EH (cell line): ENCODE measurements around the gene MYRF.

Experiments used
- DNase-seq: peaks from one replicate; pipeline ENCODE4 v3.0.0-alpha.2; 2015; ENCODE audit warnings: low read depth

MYRF gene

DNA sequence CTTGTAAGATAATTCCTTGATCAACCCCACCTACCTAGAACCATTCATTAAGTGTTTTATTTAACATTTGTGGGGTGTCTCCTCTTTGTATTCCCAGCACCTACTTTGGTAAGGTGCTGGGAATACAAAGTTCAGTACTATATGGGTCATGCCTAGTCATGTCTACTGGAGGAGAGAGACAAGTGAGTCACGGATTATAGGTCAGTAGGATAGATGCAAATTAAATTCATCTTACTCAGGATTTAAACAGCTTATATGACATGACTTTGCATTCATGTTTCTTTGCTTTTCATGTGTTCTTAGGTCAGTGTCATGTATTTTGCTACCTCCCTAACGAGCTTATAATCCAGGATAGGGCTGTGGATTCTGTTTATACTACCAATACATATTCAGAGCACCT is 67.7 kb downstream of the MYRF start:
- DNase-seq: peak; percentile 62

DNA sequence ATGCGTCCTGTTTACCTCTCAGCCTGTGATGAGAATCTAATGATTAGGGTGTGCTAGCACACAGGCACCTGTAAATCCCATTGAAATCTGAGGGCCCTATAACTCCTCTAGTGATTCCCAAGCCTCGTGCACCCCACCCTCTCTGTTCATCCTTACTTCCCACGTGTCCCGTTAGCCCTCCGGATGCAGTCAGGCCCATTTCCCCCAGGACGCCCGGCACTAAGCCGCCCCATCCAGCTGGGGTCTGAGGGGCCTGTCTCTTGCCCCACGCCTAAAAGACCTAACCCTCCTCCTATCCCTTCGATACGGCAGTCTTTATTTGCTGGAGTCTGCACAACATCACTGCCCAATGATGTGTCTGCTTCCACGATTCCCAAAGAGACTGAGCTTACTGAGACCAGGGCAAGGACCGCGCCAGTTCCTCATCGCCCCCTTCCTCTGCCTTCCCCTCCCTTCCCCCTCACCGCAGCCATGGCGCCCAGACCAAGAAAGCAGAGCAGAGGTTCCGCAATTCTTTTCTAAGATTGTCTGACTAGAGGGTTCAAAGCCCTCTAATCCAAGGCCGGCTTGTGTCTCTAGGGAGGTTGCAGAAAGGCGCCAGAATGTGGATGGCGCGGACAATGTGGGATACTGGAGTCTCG is 74.6 kb downstream of the MYRF start:
- DNase-seq: no peak

DNA sequence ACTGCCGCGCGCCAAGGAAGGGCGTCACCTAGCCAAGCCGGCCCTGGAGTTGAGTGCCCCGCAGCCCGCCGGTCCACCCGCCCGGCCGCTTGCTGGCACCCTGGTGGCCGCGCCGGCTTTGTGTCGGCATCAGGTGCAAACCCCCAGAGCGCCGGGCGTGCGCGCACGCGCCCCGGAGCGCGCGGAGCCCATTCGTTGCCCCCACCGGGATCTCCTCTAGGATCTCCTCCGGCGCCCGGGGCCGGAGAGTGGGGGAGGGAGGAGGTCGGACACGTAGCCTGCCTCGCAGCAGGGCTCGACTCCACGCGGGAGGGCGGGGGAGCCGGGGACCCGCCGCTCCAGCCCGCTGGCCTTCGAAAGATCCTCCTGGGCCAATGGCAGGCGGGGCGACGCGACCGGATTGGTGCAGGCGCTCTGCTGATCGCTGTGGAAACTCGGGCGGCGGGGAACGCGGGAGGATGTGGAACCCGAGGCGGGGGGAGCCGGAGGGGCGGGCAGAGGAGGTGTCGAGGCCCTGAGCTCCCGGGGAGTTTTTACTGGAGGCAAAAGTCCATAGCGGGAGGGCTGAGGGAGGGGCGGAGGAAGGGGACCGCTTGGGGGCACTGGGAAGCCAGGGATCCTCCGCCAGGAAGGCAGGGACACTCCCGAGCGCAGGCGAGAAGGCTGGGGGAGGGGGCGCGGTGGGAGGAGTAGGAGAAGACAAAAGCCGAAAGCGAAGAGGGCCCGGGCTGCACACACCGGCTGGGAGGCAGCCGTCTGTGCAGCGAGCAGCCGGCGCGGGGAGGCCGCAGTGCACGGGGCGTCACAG is 75.3 kb downstream of the MYRF start, which contains the start of gene FADS2:
Gene FADS2, plus strand, starts transcription at position 730 of the 808 bp plus-strand sequence. CDS start 91 bp downstream, outside the sequence.
- DNase-seq: peak; percentile 98

DNA sequence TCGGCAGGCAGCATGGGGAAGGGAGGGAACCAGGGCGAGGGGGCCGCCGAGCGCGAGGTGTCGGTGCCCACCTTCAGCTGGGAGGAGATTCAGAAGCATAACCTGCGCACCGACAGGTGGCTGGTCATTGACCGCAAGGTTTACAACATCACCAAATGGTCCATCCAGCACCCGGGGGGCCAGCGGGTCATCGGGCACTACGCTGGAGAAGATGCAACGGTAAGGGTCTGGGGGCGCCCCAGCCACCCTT is 75.9 kb downstream of the MYRF start:
- DNase-seq: no peak

DNA sequence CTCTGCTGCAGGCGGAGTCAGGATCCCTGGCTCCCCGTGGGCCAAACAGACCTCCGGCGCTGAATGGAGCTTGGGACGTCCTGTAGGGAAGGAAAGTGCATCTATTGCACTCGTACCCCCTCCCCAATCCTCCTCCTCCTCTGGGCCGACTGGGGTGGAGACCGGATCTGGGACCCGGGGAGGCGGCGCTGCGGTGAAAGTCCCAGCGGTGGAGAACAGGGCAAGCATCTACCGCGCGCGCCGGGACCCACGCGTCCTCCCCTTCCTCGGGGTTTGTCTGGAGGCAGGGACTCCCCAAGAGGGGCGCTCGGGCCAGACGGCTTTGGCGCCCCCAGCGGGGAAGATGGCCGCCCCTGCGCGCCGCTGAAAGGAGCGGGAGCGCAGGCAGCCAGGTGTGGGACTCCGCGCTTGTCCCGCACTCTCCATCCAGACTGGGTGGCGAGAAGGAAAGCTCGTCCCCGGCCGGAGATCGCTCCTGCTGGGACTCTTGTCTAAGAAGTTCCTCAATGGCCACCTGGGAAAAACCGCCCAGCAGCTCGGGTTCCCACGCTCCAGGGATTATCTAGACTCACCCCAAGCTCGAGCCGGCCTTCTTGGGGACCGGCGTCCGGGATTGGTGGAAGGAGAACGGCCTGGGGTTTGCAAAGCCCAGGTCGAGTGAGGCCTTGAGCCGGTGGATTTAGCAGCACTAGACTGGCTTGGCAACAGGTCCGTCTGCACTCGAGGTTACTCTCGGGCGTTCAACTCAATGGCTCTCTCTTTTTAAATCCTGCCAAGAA is 76.4 kb downstream of the MYRF start:
- peak; percentile 35 for DNase-seq

DNA sequence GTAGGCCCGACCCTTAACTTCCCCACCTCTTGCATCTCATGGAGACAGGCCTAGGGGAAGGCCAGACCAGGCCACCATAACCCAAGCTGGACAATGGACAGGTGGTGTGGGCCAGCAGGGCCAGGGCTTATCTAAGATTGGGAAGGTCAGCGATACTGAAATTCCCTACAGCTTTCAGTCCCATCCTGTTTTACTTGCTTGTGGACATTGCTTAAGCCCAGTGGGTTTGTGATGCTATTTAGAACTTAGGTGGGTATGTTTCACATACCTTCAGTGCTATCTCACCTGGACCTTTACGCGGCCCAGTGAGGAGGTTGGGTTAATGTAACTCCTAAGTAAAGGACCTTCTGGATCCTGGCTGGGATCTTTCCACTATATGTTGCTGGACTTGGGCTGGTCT is 77.4 kb downstream of the MYRF start:
- no peak for DNase-seq

DNA sequence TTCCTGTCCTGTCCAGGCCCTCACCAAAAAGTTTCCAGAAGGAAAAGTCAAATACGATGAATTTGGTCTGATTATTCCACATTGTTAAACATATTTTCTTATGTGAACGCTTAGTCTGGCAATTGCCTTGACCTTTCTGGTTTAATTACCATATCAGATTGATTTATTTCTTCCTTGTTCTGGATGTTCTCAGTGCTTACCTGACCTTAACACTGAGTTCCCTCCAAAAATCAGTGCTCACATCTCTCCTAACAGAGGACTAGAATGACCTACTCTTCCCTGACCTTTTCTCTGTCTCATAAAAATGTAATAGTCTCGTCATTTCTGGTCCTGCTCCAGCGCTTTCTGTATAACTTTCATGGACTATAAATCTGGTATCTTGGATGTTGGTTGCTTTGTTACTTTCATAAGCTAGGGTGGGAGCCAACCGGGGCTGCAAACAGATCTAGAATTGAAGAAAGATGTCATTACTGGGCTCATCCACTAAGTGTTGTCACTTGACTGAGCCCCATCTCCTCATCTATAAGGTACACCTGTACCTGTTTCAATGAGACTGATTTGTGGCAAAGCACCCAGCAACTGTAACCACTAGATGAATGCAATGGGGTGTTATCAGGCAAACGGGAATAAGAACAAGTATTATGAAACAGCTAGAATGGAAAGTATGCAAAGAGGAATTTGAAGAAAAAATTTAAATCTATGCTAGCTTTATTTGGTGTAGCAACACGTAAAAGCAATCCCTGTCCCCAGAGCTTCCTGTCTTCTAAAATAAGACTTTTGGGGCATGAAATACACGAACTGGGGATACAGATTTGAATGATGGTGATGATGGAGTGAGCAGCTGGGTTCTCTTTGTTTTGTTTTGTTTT is 78.0 kb downstream of the MYRF start:
- peak; percentile 72 for DNase-seq

DNA sequence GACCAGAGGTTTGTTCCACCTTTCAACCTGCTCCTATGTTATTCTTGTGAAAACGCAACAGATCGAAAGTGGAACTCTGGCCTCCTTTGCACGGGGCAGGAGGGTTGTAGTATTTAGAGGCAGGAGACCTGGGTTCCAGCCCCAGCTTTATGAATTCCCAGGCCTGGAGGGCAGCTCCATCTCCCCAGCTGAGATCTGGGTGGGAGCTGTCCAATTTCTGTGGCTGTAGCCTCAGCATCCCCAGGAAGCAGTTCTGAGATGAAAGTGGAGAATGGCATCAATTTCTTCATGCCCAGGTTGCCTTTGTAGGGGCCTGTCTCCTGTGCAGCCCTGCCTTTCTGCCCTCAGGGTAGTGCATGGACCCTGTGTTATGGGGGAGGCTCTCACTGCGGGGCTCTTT is 79.8 kb downstream of the MYRF start:
- DNase-seq: no peak

DNA sequence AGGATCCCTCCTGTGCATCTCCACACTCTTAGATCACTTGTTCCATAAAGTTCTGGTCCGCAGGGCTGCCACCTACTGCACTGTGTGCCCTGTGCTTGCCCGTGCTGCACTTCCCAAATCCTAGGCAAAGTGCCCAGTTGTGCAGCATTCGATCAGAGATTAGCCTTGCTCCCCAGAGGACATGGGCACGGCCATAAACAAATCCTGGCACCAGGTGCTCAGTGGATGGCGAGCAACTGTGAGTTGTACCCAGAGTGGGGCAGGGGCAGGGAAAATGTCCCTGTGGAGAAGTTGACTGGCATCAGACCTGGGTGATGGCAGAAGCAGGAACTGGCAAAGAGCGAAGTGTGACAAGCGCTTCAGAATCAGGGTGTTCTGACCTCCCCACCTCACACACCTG is 80.3 kb downstream of the MYRF start:
- DNase-seq: no peak

DNA sequence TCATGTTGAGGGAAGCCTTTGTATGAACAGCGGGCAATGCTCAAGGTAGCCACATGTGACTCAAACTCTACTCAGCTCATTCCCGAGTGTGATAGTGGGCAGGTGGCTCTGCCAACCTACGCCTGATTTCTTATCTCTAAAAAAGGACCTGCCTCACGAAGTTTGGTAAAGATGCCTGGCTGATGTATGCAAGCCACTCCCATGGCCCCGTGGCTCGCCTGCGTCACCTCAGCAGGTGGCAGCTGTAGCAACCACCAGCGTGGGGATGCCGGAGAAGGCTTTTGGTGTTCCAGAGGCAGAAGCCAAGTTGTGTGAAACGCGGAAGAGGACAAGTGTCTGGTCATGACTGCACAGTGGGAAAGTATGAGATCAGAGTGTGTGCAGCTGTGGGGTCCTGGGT is 81.0 kb downstream of the MYRF start:
- DNase-seq: no peak

DNA sequence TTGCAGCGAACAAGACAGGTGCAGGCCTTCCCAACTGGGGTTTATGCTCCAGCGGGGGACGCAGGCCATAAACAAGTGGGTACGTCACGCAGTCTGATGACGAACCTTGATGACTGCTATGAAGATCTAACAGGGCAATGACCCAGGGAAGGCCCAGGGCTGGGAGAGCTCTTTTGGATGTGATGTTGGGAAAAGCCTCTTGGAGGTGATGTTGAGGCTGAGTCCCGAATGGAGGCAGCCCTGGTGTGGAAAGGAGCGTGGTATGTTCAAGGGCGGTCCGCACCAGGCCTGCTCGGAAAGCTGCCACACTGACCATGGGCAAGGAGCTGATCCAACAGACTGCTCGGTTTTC is 81.5 kb downstream of the MYRF start:
- no peak for DNase-seq

DNA sequence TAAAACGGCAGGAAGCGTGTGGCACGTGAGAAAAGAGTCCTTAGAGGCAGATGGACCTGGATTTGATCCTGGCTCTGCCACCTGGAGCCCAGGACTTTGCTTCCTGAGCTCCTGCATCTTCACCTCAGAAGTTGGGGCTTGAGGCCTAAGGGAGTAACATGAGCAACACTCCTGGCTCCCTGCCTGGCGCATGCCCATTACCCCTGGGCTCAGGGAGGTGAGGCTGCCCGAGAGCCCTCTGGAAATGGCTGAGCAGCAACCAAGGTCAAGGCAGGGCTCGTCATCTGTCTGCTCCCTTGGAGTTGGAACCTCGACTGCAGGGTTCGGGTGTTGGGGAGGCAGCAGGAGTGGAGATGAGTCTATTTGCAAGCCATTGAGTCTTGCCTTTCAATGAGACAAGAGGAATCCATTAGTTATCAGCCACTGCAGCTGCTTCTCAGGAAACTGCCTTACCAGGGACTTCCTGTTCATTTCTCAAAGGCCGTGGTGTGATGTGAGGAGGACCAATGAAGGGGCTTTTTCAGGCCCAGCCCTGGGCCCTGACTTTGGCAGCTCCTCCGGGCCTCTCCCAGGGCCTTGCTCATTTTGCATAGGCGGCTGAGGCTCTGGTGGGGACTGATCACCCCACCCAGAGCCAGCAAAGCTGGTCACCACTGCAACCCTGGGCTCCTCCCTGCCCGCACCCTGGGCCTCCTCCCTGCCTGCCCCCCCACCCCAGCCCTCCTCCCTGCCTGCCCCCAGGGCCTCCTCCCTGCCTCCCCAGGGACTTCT is 82.0 kb downstream of the MYRF start:
- peak; percentile 73 for DNase-seq

DNA sequence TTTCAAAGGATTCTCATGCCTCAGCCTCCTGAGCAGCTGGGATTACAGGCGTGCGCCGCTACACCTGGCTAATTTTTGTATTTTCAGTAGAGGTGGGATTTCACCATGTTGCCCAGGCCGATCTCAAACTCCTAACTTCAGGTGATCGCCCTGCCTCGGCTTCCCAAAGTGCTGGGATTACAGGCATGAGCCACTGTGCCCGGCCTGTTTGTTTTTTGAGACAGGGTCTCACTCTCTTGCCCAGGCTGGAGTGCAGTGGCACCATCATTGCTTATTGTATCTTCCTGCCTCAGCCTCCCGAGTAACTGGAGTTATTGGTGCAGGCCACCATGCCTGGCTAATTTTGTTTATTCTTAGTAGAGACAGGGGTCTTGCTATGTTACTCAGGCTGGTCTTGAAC is 83.8 kb downstream of the MYRF start:
- no peak for DNase-seq

DNA sequence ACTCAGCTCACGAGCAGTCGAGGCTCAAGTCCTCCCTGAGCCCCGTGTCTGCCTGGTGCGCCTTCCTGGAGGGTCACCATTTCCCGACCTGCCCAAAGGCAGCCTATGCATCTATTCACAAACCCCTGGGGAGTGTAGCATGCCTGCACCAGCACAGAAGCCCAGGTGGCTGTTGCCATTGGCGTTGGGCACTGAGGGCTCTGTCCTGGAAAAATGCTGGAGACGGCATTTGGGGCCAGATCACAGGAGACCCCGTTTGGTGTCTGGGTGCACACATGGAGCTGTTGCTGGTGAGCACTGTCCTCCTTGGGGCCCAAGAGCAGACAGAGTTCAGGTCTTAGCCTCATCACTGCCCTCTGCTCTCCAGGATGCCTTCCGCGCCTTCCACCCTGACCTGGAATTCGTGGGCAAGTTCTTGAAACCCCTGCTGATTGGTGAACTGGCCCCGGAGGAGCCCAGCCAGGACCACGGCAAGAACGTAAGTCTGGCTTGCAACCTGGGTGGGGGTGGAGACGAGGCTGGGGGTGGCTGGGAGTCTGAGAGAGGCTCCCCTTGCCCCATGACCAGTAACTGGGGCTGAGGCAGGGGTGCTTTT is 85.1 kb downstream of the MYRF start:
- DNase-seq: no peak
